Heart right ventricle (tissue), 16 donors: Measurements from ENCODE around the gene PGM1. TPM values are rescaled to one million over a fixed set of nuclear protein-coding genes. Genes with fewer than 3 reads are reported as not detected.
A peak's percentile ranks its signal among the peaks of the same experiment; 100 is the strongest.

Experiments
- ATAC-seq, 8 donors: fragments of 200-7000 bp; cut with Tn5 transposase; one replicate each; pipeline ENCODE4 v1.9.1; 2020; ENCODE audit warnings: mild to moderate bottlenecking in 8 of 8, moderate library complexity in 8 of 8, moderate number of reproducible peaks in 1 of 8
- DNase-seq, 2 donors: peaks; one replicate each; pipeline ENCODE4 v3.0.0-alpha.2; 2020
- H3K27ac ChIP-seq, 10 donors: fragments of 200-600 bp; sonication (generic) in 2 of 10; one replicate each; pipeline versions ENCODE4 v1.5.0 to v1.8.0; 2020 to 2022; ENCODE audit warnings: mild to moderate bottlenecking in 3 of 10
- H3K27me3 ChIP-seq, 7 donors: fragments of 200-600 bp; one replicate each; pipeline ENCODE4 v1.8.0; 2021 to 2022; ENCODE audit warnings: mild to moderate bottlenecking in 2 of 7
- H3K36me3 ChIP-seq, 9 donors: fragments of 200-600 bp; sonication (generic) in 1 of 9; one replicate each; pipeline versions ENCODE4 v1.5.0 to v1.8.0; 2020 to 2022; ENCODE audit warnings: mild to moderate bottlenecking in 2 of 9
- H3K4me1 ChIP-seq, 9 donors: fragments of 200-600 bp; sonication (generic) in 1 of 9; one replicate each; pipeline versions ENCODE4 v1.5.0 to v1.8.0; 2020 to 2022; ENCODE audit warnings: mild to moderate bottlenecking in 4 of 9
- H3K4me3 ChIP-seq, 10 donors: fragments of 200-600 bp; sonication (generic) in 2 of 10; one replicate each; pipeline versions ENCODE4 v1.5.0 to v1.8.0; 2020 to 2022; ENCODE audit warnings: mild to moderate bottlenecking in 7 of 10, moderate library complexity in 2 of 10
- H3K9me3 ChIP-seq, 11 donors: fragments of 200-600 bp in 10 of 11; sonication (generic) in 2 of 11; one replicate each; pipeline versions ENCODE4 v1.5.0 to v1.8.0; 2013 to 2022; ENCODE audit warnings: mild to moderate bottlenecking in 2 of 11, control low read depth in 1 of 11, moderate library complexity in 1 of 11
- CTCF ChIP-seq, 9 donors: fragments of 200-600 bp; sonication (generic) in 2 of 9; IDR thresholded peaks; one replicate each; pipeline versions ENCODE4 v1.5.0 to v1.8.0; 2021 to 2022; ENCODE audit warnings: antibody characterized with exemption in 9 of 9, mild to moderate bottlenecking in 5 of 9, moderate library complexity in 1 of 9
- WGBS, 2 donors: extraction: QIAGEN DNeasy Blood & Tissue Kit; methylation state at CpG; one replicate each; pipeline ENCODE4 v1.1.7; 2013; ENCODE audit warnings: inconsistent platforms in 1 of 2; 5-methylcytosine and 5-hydroxymethylcytosine counted together
- intact Hi-C, 10 donors: fragments of 100-400 bp; cut with DNase I; formaldehyde crosslinking; loops; one replicate each; pipeline versions ENCODE4 v1.11.1 to v1.14.2; 2022
- long read RNA-seq, 3 donors: library from polyadenylated mRNA; unstranded; transcript quantifications; one replicate each; pipeline ENCODE4 v2.0.0, GENCODE V29; 2020 to 2021
- polyA plus RNA-seq, 2 donors: library from polyadenylated mRNA; stranded (reverse); fragments of 200-250 nt; gene quantifications; one replicate each; pipeline ENCODE4 v1.2.3, GENCODE V29; 2013
- total RNA-seq, 10 donors: library from RNA; stranded (reverse); fragmentation: NEBNext Ultra II Directional in 3 of 10; extraction: Animal tissue kit (Norgen Biotek cat#: 25700) in 3 of 10; gene quantifications; one replicate each; pipeline versions ENCODE4 v1.2.1 to v1.2.4, GENCODE V29; 2021 to 2023
- donor health status: Arrhythmogenic right ventricular cardiomyopathy.
- donor health status: ischemic (EF 13 %, LVEDD 7.1; RV severe dilation, severe dysfunction).
- donor health status: healthy with polysubstance abuse.
- donor health status: DM: no; HTN: yes; CAD: no.
- donor health status: DM: no; HTN: no; CAD: no.
- donor health status: ischemic (EF 25% LVEDD 6.9; RV normal size, moderate dysfunction).
- donor health status: ischemic (EF 25% LVEDD 5.7; RV mildly dilated, moderate dysfunction).
- donor health status: healthy.
- donor health status: DM: yes; HTN: yes; CAD: no.
- donor health status: Ischemic cardiomyopathy.
- donor health status: ischemic (EF 35%, LVEDD 5.7; RV mildly dilated, moderate dysfunction).
- donor health status: nonischemic (EF 11% LVEDD 7.7; RV severe dilation, severe dysfunction).
- donor health status: DM: yes; HTN: yes; CAD: no.
- donor health status: PGD.
- donor health status: ischemic (EF 29% LVEDD 5.4; RV normal size, mild dysfunction).
- donor health status: nonischemic (EF 23%, LVEDD 6.1; RV moderate dilation, normal function).

Gene PGM1
- total RNA-seq (100 to 1,000 TPM; 223 to 363 (median 270) TPM), polyA plus RNA-seq (10 to 100 TPM; 20.4 to 86.1 TPM)
- long read RNA-seq, donor 1, transcript PGM1-202 (11 exons, 2,472 nt), result major isoform, 565 of 622 reads
- long read RNA-seq, donor 1, partial matches to known transcripts, result 43 of 622 reads
- long read RNA-seq, donor 1, other reads (novel, unspliced or antisense), result 10 of 622 reads
- long read RNA-seq, donor 2, transcript PGM1-202 (11 exons, 2,472 nt), result major isoform, 542 of 627 reads
- long read RNA-seq, donor 2, partial matches to known transcripts, result 63 of 627 reads
- long read RNA-seq, donor 2, other reads (novel, unspliced or antisense), result 19 of 627 reads
- long read RNA-seq, donor 3, transcript PGM1-202 (11 exons, 2,472 nt), result major isoform, 1,316 of 1,426 reads
- long read RNA-seq, donor 3, partial matches to known transcripts, result 70 of 1,426 reads
- long read RNA-seq, donor 3, other reads (novel, unspliced or antisense), result 36 of 1,426 reads

GRCh38 chr1:63593303-63593885 is at the start of gene PGM1:
PGM1 (plus strand) TSS chr1:63593411; CDS start chr1:63593489, 78 bp downstream.
- Histone ChIP-seq H3K9me3 (no peaks in the 10 kb centered on the region), H3K4me3 (peak within 1 kb of the TSS; percentile 61 to 93 (median 82)), H3K27me3 (no peaks in the 10 kb centered on the region), H3K4me1 (peaks cover 0 to 49% (median 23%) of the 10 kb centered on the region in 9 donors), H3K36me3 (no peaks in the 10 kb centered on the region), H3K27ac (peak within 1 kb of the TSS; percentile 88 to 98 (median 96))
- TF ChIP-seq CTCF (IDR thresholded peaks at IDR 0.05), result no peak
- ATAC-seq, result peak; percentile 84 to 91 (median 88)
- 0% methylated on average over 57 to 64 of the region's 64 CpGs for WGBS, 2 donors
- DNase-seq, result peak; percentile 69 to 75
- intact Hi-C loops, result no loop called here

- no peak overlapping the region for H3K4me3 ChIP-seq
- peaks cover 0 to 91% (median 0%) of the 10 kb centered on the region in 9 donors for H3K36me3 ChIP-seq
- H3K27me3 ChIP-seq, result no peaks in the 10 kb centered on the region
- DNase-seq (no peak), ATAC-seq (no peak)
- intact Hi-C loops, result no loop called here
- no peak overlapping the region for H3K27ac ChIP-seq
- no peak for TF ChIP-seq CTCF (IDR thresholded peaks at IDR 0.05)
- H3K4me1 ChIP-seq, result no peaks in the 10 kb centered on the region
- H3K9me3 ChIP-seq, result peaks cover 0 to 6% (median 0%) of the 10 kb centered on the region in 11 donors
These were observed 47.4 kb upstream of the PGM1 start for GRCh38 chr1:63545780-63546179.

- peaks cover 0 to 87% (median 0%) of the 10 kb centered on the region in 9 donors for H3K36me3 ChIP-seq
- WGBS, 2 donors, result 78 to 93% methylated on average over 2 of the region's 2 CpGs
- no peak for TF ChIP-seq CTCF (IDR thresholded peaks at IDR 0.05)
- H3K27me3 ChIP-seq, result no peaks in the 10 kb centered on the region
- ATAC-seq, result peak in 4 of 8 donors; percentile 19 to 63 (median 42)
- no peaks in the 10 kb centered on the region for H3K4me1 ChIP-seq
- peaks cover 0 to 4% (median 0%) of the 10 kb centered on the region in 11 donors for H3K9me3 ChIP-seq
- H3K4me3 ChIP-seq, result no peak overlapping the region
- intact Hi-C loops, result no loop called here
- DNase-seq, result no peak
- peak overlapping the region in 1 of 10 donors; percentile 4 for H3K27ac ChIP-seq
These were observed 45.5 kb upstream of the PGM1 start for GRCh38 chr1:63547621-63548294.

GRCh38 chr1:63548303-63548702 is 44.9 kb upstream of the PGM1 start:
- Histone ChIP-seq H3K27ac (no peak overlapping the region), H3K36me3 (peaks cover 0 to 87% (median 2%) of the 10 kb centered on the region in 9 donors), H3K4me3 (no peak overlapping the region)

More at GRCh38 chr1:63548303-63548702, 44.9 kb upstream of the PGM1 start:
- no peaks in the 10 kb centered on the region for H3K9me3 ChIP-seq
- H3K27me3 ChIP-seq, result no peaks in the 10 kb centered on the region
- no peaks in the 10 kb centered on the region for H3K4me1 ChIP-seq
- intact Hi-C loops, result no loop called here
- WGBS, 2 donors, result 91 to 96% methylated on average over 2 of the region's 2 CpGs
- DNase-seq (no peak), ATAC-seq (no peak)
- no peak for TF ChIP-seq CTCF (IDR thresholded peaks at IDR 0.05)
